HepG2 (cell line): ENCODE measurements around the gene SUCLG2. TPM values are rescaled to one million over a fixed set of nuclear protein-coding genes. Genes with fewer than 3 reads are reported as not detected.

Experiments
- ATAC-seq: fragments of 200-7000 bp; cut with Tn5 transposase; 3 replicates; pipeline ENCODE4 v1.9.1; 2020; ENCODE audit warnings: mild to moderate bottlenecking, moderate library complexity
- BruUV-seq: library from RNA; stranded (reverse); fragments of 400-500 nt; replicated peaks from 2 replicates; lab custom pipeline; 2021; lab: Mats Ljungman, UMichigan
- CTCF ChIA-PET: fragments of 300-600 bp; formaldehyde crosslinking; extraction: SDS; loops from one replicate; lab custom pipeline; 2021; ENCODE audit warnings: low total read pairs, inconsistent platforms, low intra/inter-chr PET ratio; lab: Yijun Ruan, JAX
- POLR2A ChIA-PET: fragments of 350-600 bp; sonication (Branson Sonifier 250); formaldehyde crosslinking; loops from one replicate; lab custom pipeline; 2020; ENCODE audit warnings: antibody characterized with exemption, inconsistent platforms; lab: Yijun Ruan, JAX
- DNase-seq: peaks from one replicate; pipeline ENCODE4 v3.0.0-alpha.2; 2015; ENCODE audit warnings: low spot score
- FAIRE-seq: peaks from 3 replicates; lab custom pipeline; 2011; peaks lifted over from hg19 to GRCh38; lab: Jason Lieb, UNC
- H2AFZ ChIP-seq: one replicate; pipeline ENCODE4 v1.6.1; 2011; ENCODE audit warnings: low read length, inconsistent platforms
- H3K27ac ChIP-seq: fragments of 300-600 bp; 3 replicates; pipeline ENCODE4 v1.8.0; 2011; ENCODE audit warnings: mixed run types, mild to moderate bottlenecking, mixed read lengths, low read length, inconsistent platforms; ENCODE audit not compliant: insufficient read depth; ENCODE audit errors: extremely low read length
- H3K27me3 ChIP-seq, 2 experiments: fragments of 200-600 bp in 1 of 2; 2 replicates in 1 of 2; 3 replicates in 1 of 2; pipeline versions ENCODE4 v1.6.0 to v1.8.0; 2011; ENCODE audit warnings: low read length in 2 of 2, mild to moderate bottlenecking in 2 of 2, moderate library complexity in 2 of 2, inconsistent platforms in 1 of 2; ENCODE audit not compliant: insufficient read depth in 2 of 2, control insufficient read depth in 1 of 2
- H3K36me3 ChIP-seq, 2 experiments: fragments of 200-600 bp in 1 of 2; replicated peaks in 1 of 2; 2 replicates in 1 of 2; 3 replicates in 1 of 2; pipeline versions ENCODE4 v1.5.1 to v1.8.0; 2011; ENCODE audit warnings: low read length in 2 of 2, inconsistent platforms in 1 of 2; ENCODE audit not compliant: insufficient read depth in 2 of 2, control insufficient read depth in 1 of 2
- H3K4me1 ChIP-seq: 2 replicates; pipeline ENCODE4 v1.5.1; 2012; ENCODE audit warnings: low read length, inconsistent platforms; ENCODE audit not compliant: insufficient read depth
- H3K4me2 ChIP-seq: 2 replicates; pipeline ENCODE4 v1.6.0; 2011; ENCODE audit warnings: low read depth, low read length, inconsistent platforms
- H3K4me3 ChIP-seq, 3 experiments: fragments of 200-600 bp in 1 of 3; sonication (generic), shearing (Covaris generic) in 1 of 3; replicated peaks in 1 of 3; 2 replicates each; pipeline ENCODE4 v1.5.1; 2011 to 2016; ENCODE audit warnings: low read length in 3 of 3, inconsistent platforms in 2 of 3, low read depth in 2 of 3, mild to moderate bottlenecking in 2 of 3, control low read depth in 1 of 3, mixed read lengths in 1 of 3; ENCODE audit not compliant: insufficient read depth in 1 of 3
- H3K79me2 ChIP-seq: one replicate; pipeline ENCODE4 v1.6.1; 2011; ENCODE audit warnings: low read length, inconsistent platforms; ENCODE audit not compliant: insufficient read depth
- H3K9ac ChIP-seq: 2 replicates; pipeline ENCODE4 v1.6.0; 2011; ENCODE audit warnings: mild to moderate bottlenecking, low read depth, low read length, inconsistent platforms; ENCODE audit not compliant: insufficient read depth
- H3K9me3 ChIP-seq: 2 replicates; pipeline ENCODE4 v1.5.1; 2012; ENCODE audit warnings: mild to moderate bottlenecking, low read length
- H4K20me1 ChIP-seq: 2 replicates; pipeline ENCODE4 v1.6.0; 2011; ENCODE audit warnings: inconsistent platforms, mild to moderate bottlenecking, low read length, moderate library complexity; ENCODE audit not compliant: insufficient read depth
- DR1 ChIP-seq: sonication (generic); formaldehyde crosslinking; IDR thresholded peaks from 2 replicates; pipeline ENCODE4 v1.8.0; 2021; ENCODE audit warnings: mild to moderate bottlenecking, missing genetic modification reagents, inconsistent platforms
- FOXM1 ChIP-seq: sonication (generic); formaldehyde crosslinking; IDR thresholded peaks from 2 replicates; pipeline ENCODE4 v1.5.0; 2020; ENCODE audit warnings: missing genetic modification reagents
- HMGA1 ChIP-seq: sonication (generic); formaldehyde crosslinking; conservative IDR thresholded peaks from 2 replicates; pipeline ENCODE4 v1.4.0; 2020; ENCODE audit warnings: missing genetic modification reagents
- HNF1B ChIP-seq: sonication (generic); formaldehyde crosslinking; IDR thresholded peaks from 2 replicates; pipeline ENCODE4 v1.5.1; 2020; ENCODE audit warnings: mild to moderate bottlenecking, moderate library complexity, missing genetic modification reagents
- KLF15 ChIP-seq: sonication (generic); formaldehyde crosslinking; IDR thresholded peaks from 2 replicates; pipeline ENCODE4 v1.8.1; 2023; ENCODE audit warnings: borderline replicate concordance, mild to moderate bottlenecking, inconsistent platforms, missing genetic modification reagents, mixed read lengths
- POGZ ChIP-seq: sonication (generic); formaldehyde crosslinking; IDR thresholded peaks from 2 replicates; pipeline ENCODE4 v1.4.0; 2020; ENCODE audit warnings: mild to moderate bottlenecking, missing genetic modification reagents
- RFX1 ChIP-seq: fragments of 450-650 bp; IDR thresholded peaks from 2 replicates; pipeline ENCODE4 v1.6.1; 2017
- RFXANK ChIP-seq: IDR thresholded peaks from 2 replicates; pipeline ENCODE4 v1.6.1; 2016
- SMYD3 ChIP-seq: sonication (generic); formaldehyde crosslinking; IDR thresholded peaks from 2 replicates; pipeline ENCODE4 v1.8.1; 2023; ENCODE audit warnings: mild to moderate bottlenecking, missing genetic modification reagents
- SPEN ChIP-seq: sonication (generic); formaldehyde crosslinking; IDR thresholded peaks from 2 replicates; pipeline ENCODE4 v1.5.1; 2020; ENCODE audit warnings: low read depth, mild to moderate bottlenecking, missing genetic modification reagents
- SYNCRIP ChIP-seq: fragments of 200-400 bp; formaldehyde crosslinking; IDR thresholded peaks from 2 replicates; pipeline ENCODE4 v1.6.1; 2018; ENCODE audit warnings: mild to moderate bottlenecking, low read depth, low read length; ENCODE audit not compliant: insufficient read depth
- THAP11 ChIP-seq: IDR thresholded peaks from 2 replicates; pipeline ENCODE4 v1.6.1; 2016; ENCODE audit warnings: missing biosample characterization, missing genetic modification reagents
- ZC3H13 ChIP-seq: sonication (generic); formaldehyde crosslinking; IDR thresholded peaks from 2 replicates; pipeline ENCODE4 v1.8.1; 2023; ENCODE audit warnings: mild to moderate bottlenecking, missing genetic modification reagents, moderate library complexity
- ZFAT ChIP-seq: sonication (generic); formaldehyde crosslinking; conservative IDR thresholded peaks from 2 replicates; pipeline ENCODE4 v1.8.1; 2023; ENCODE audit warnings: missing genetic modification reagents, inconsistent platforms
- ZNF317 ChIP-seq: sonication (generic); formaldehyde crosslinking; IDR thresholded peaks from 2 replicates; pipeline ENCODE4 v1.5.0; 2020; ENCODE audit warnings: mild to moderate bottlenecking, missing genetic modification reagents
- ZNF382 ChIP-seq: sonication (generic); formaldehyde crosslinking; IDR thresholded peaks from 2 replicates; pipeline ENCODE4 v1.5.0; 2020; ENCODE audit warnings: missing genetic modification reagents, mild to moderate bottlenecking, borderline replicate concordance
- ZNF574 ChIP-seq: sonication (generic); formaldehyde crosslinking; IDR thresholded peaks from 2 replicates; pipeline ENCODE4 v1.4.0; 2020; ENCODE audit warnings: missing genetic modification reagents
- ZNF644 ChIP-seq: IDR thresholded peaks from 2 replicates; pipeline ENCODE4 v1.6.1; 2016; ENCODE audit warnings: low read depth
- ZNF768 ChIP-seq: sonication (generic); formaldehyde crosslinking; IDR thresholded peaks from 2 replicates; pipeline ENCODE4 v1.4.0; 2020; ENCODE audit warnings: missing genetic modification reagents
- WGBS: methylation state at CpG from one replicate; pipeline ENCODE4 v1.1.6; 2017; ENCODE audit warnings: low lambda C conversion rate; 5-methylcytosine and 5-hydroxymethylcytosine counted together
- in situ Hi-C: cut with HindIII; loops from 2 replicates; pipeline ENCODE4 v1.10.0; 2017; ENCODE audit warnings: low pct_unique_long_range_greater_than_20kb; ENCODE audit not compliant: extremely low pct_ligation_motif_present
- intact Hi-C: fragments of 100-400 bp; cut with micrococcal nuclease; formaldehyde crosslinking; loops from one replicate; pipeline ENCODE4 v1.10.0; 2022; ENCODE audit not compliant: unreplicated experiment
- polyA plus RNA-seq, 8 experiments: library from polyadenylated mRNA; depleted of rRNA in 3 of 8; stranded (reverse) in 7 of 8; unstranded in 1 of 8; fragments of >200 nt; fragmentation: Illumina TruSeq in 4 of 8; extraction: Trizol in 4 of 8; gene quantifications; 2 replicates each; pipeline versions ENCODE4 v1.2.1 to v1.2.3, GENCODE V29; 2011 to 2016; ENCODE audit warnings: low read depth in 4 of 8, missing spikeins in 1 of 8, mixed read lengths in 1 of 8; ENCODE audit not compliant: insufficient read depth in 1 of 8
- total RNA-seq, 5 experiments: library from RNA; depleted of rRNA; stranded (reverse); fragments of >200 nt; fragmentation: Illumina TruSeq; extraction: Trizol; gene quantifications; 2 replicates each; pipeline ENCODE4 v1.2.3, GENCODE V29; 2016; ENCODE audit warnings: low read depth in 1 of 5

The SUCLG2 gene
- total and polyA plus RNA-seq, 2 of the 13 experiments (the other 11 are each of a cell fraction or from before 2014, with no cell fraction given) = 21.4 to 64.9 TPM

GRCh38 chr3:67376416-67376815 lies 278.0 kb downstream of the SUCLG2 start:
- Histone ChIP-seq H3K4me3 (no peak overlapping the region), H2AFZ (no peak overlapping the region), H3K4me2 (no peak overlapping the region), H3K27me3 (no peaks in the 10 kb centered on the region), H3K9ac (no peak overlapping the region), H3K79me2 (no peaks in the 10 kb centered on the region), H3K36me3 (no peaks in the 10 kb centered on the region), H3K9me3 (no peaks in the 10 kb centered on the region), H3K27ac (no peak overlapping the region), H4K20me1 (no peaks in the 10 kb centered on the region), H3K4me1 (no peaks in the 10 kb centered on the region)
- TF ChIP-seq RFXANK (CRISPR knock-in tag) (no peak), ZC3H13 (no peak), HMGA1 (no peak), ZFAT (CRISPR knock-in tag) (no peak), FOXM1 (CRISPR knock-in tag) (no peak), ZNF382 (no peak), HNF1B (CRISPR knock-in tag) (no peak), SYNCRIP (no peak), POGZ (CRISPR knock-in tag) (no peak), ZNF574 (CRISPR knock-in tag) (no peak), RFX1 (no peak), THAP11 (no peak), KLF15 (CRISPR knock-in tag) (no peak), ZNF644 (CRISPR knock-in tag) (no peak), DR1 (CRISPR knock-in tag) (no peak), ZNF317 (no peak), SPEN (no peak), ZNF768 (no peak), SMYD3 (CRISPR knock-in tag) (no peak)
- in situ Hi-C loops (no loop called here), intact Hi-C loops (no loop called here)
- ChIA-PET CTCF (no interaction called here), POLR2A (no interaction called here)
- ATAC-seq = no peak
- 100% methylated on average over 1 of the region's 1 CpG for WGBS
- no peak for FAIRE-seq
- BruUV-seq = no TSS peak
- DNase-seq = no peak
